ENCODE measurements around the gene TCFL5.

The TCFL5 gene

DNA sequence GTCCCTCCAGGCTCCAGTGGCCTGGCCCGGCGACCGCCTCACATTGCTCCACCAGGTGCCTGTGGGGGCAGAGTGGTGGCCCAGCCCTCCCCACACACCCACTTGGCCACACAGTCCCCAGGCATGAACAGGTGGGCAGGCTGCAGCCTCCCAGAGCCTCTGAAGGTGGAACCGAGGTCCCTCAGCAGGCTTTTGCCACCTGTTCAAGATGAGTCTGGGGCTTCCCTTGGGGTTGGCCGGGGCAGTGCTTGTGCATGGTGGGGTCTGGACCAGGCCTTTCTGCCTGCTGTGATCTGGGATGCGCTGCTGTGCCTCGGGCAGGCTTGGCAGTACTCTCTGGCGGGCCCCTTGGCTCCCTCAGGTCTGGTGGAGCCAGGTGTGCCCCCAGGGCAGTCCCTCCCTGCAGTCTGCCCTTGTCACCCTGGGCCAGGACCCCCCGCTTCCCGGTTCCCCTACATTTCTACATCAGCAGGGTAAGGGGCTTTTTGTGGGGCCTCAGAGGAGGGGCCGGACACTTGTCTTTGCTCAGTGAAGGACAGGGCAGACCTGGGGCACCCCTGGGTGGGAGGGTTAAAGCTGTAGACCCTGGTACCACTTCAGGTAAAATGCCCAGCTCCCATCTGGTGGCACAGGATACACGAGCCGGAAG is 47.4 kb downstream of the TCFL5 start:
- Histone ChIP-seq H3K9me2 (replicated peaks; ENCODE audit: low read depth, low read length) (no peaks in the 10 kb centered on the region), H3K9ac (ENCODE audit: low read depth, low read length, poor library complexity, severe bottlenecking) (no peak overlapping the region), H3K36me3 (ENCODE audit: insufficient read depth, low read length) (peaks cover 25% of the 10 kb centered on the region; the same call in 1 of the 2 replicates), H3K4me3 (ENCODE audit: low read length, poor library complexity, severe bottlenecking) (no peak overlapping the region), H3K27me3 (ENCODE audit: insufficient read depth, low read length, poor library complexity, severe bottlenecking) (no peaks in the 10 kb centered on the region), H3K9me3 (ENCODE audit: insufficient read depth, low read depth, low read length) (no peaks in the 10 kb centered on the region), H3K4me2 (ENCODE audit: low read depth, low read length, poor library complexity, severe bottlenecking) (no peak overlapping the region), H3K79me2 (ENCODE audit: insufficient read depth, low read length) (peaks cover 2% of the 10 kb centered on the region; the same call in 1 of the 2 replicates), H3K4me1 (ENCODE audit: insufficient read depth, low read length, poor library complexity, severe bottlenecking) (no peaks in the 10 kb centered on the region), H3F3A (ENCODE audit: low read depth) (no peaks in the 10 kb centered on the region), H2AFZ (ENCODE audit: low read length) (no peak overlapping the region), H4K20me1 (ENCODE audit: insufficient read depth, low read length, poor library complexity, severe bottlenecking) (peaks cover 4% of the 10 kb centered on the region)
- no peak for TF ChIP-seq CTCF (conservative IDR thresholded peaks at IDR 0.05; ENCODE audit: low read length)
- no peak for TF ChIP-seq EZH2phosphoT487 (IDR thresholded peaks at IDR 0.05; ENCODE audit: borderline replicate concordance)

GRCh38 chr20:62813588-62813987 is 48.0 kb downstream of the TCFL5 start:
- Histone ChIP-seq H3K9ac (ENCODE audit: low read depth, low read length, poor library complexity, severe bottlenecking) (no peak overlapping the region), H3F3A (ENCODE audit: low read depth) (no peaks in the 10 kb centered on the region), H3K4me3 (ENCODE audit: low read length, poor library complexity, severe bottlenecking) (no peak overlapping the region), H3K27me3 (ENCODE audit: insufficient read depth, low read length, poor library complexity, severe bottlenecking) (no peaks in the 10 kb centered on the region), H3K4me2 (ENCODE audit: low read depth, low read length, poor library complexity, severe bottlenecking) (no peak overlapping the region), H3K9me3 (ENCODE audit: insufficient read depth, low read depth, low read length) (no peaks in the 10 kb centered on the region), H2AFZ (ENCODE audit: low read length) (no peak overlapping the region), H3K36me3 (ENCODE audit: insufficient read depth, low read length) (peaks cover 28% of the 10 kb centered on the region; the same call in 1 of the 2 replicates), H3K79me2 (ENCODE audit: insufficient read depth, low read length) (peaks cover 4% of the 10 kb centered on the region; the same call in 1 of the 2 replicates), H3K9me2 (replicated peaks; ENCODE audit: low read depth, low read length) (no peaks in the 10 kb centered on the region), H4K20me1 (ENCODE audit: insufficient read depth, low read length, poor library complexity, severe bottlenecking) (peaks cover 7% of the 10 kb centered on the region), H3K4me1 (ENCODE audit: insufficient read depth, low read length, poor library complexity, severe bottlenecking) (no peaks in the 10 kb centered on the region)
- no peak for TF ChIP-seq CTCF (conservative IDR thresholded peaks at IDR 0.05; ENCODE audit: low read length)
- TF ChIP-seq EZH2phosphoT487 (IDR thresholded peaks at IDR 0.05; ENCODE audit: borderline replicate concordance): no peak

- no peaks in the 10 kb centered on the region for H3K9me3 ChIP-seq (ENCODE audit: insufficient read depth, low read depth, low read length)
- H3K9me2 ChIP-seq (replicated peaks; ENCODE audit: low read depth, low read length): no peaks in the 10 kb centered on the region
- no peak overlapping the region for H3K4me3 ChIP-seq (ENCODE audit: low read length, poor library complexity, severe bottlenecking)
- peaks cover 13% of the 10 kb centered on the region for H4K20me1 ChIP-seq (ENCODE audit: insufficient read depth, low read length, poor library complexity, severe bottlenecking)
- no peaks in the 10 kb centered on the region for H3K27me3 ChIP-seq (ENCODE audit: insufficient read depth, low read length, poor library complexity, severe bottlenecking)
- no peaks in the 10 kb centered on the region for H3F3A ChIP-seq (ENCODE audit: low read depth)
- no peak overlapping the region for H2AFZ ChIP-seq (ENCODE audit: low read length)
- H3K9ac ChIP-seq (ENCODE audit: low read depth, low read length, poor library complexity, severe bottlenecking): no peak overlapping the region
- no peak overlapping the region for H3K4me2 ChIP-seq (ENCODE audit: low read depth, low read length, poor library complexity, severe bottlenecking)
- H3K36me3 ChIP-seq (ENCODE audit: insufficient read depth, low read length): peaks cover 28% of the 10 kb centered on the region; the same call in 1 of the 2 replicates
- no peak for TF ChIP-seq CTCF (conservative IDR thresholded peaks at IDR 0.05; ENCODE audit: low read length)
- no peak for TF ChIP-seq EZH2phosphoT487 (IDR thresholded peaks at IDR 0.05; ENCODE audit: borderline replicate concordance)
- peaks cover 3% of the 10 kb centered on the region for H3K4me1 ChIP-seq (ENCODE audit: insufficient read depth, low read length, poor library complexity, severe bottlenecking)
- H3K79me2 ChIP-seq (ENCODE audit: insufficient read depth, low read length): peaks cover 11% of the 10 kb centered on the region; the same call in 1 of the 2 replicates
Observed at GRCh38 chr20:62812907-62813200, 48.8 kb downstream of the TCFL5 start.
